ENCODE results near the gene SKAP1.
A peak's percentile ranks its signal among the peaks of the same experiment; 100 is the strongest.
"Not testable (repeated sequence)": the region's sequence is repeated elsewhere in the genome, so short reads cannot be mapped to it uniquely, and the experiment has no call there.

The SKAP1 gene

DNA sequence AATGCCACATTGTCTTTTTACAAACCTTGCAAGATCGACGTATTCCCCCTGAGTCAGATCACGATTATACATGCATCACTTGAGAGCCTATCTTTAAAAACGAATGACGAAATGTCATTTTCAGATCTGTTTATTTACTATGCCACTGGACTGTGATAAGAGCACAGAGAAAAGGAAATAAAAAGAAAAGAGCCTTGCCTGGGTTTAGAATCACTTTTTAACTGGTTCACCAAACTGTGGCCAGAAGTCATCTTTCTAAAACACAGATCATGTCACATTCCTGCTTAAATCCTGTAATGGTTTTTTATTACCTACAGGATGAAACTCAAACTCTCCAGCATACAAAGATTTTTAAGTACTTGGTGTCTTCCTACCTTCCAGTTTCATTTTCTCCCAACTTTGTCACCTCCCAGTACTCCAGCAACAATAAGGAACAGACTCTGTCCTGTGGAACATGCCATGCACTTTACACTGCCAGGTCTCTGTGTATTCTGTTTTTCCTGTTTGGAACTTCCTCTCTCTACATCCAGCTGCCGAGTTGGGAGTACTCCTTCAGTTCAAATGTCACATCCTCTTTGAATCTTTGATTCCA lies 231.0 kb downstream of the SKAP1 start:
- DNase-seq: no peak

DNA sequence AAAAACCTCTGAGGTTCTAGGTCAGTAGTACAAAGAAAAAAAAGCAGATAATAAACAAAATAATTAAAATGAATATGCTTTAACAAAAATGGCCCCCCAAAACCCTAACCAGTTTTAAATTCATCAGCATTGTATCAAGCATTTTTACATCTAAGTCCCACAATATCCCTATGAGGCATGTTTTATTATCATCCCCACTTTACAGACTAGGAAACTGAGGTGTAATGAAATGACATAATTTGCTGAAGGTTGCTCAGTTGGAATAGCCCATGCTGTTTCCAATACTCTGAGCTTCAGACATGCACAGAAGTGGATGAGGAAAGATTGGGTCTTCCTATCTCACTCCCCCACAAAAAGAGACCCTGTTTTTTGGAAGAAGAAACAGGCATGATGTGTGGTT lies 234.1 kb downstream of the SKAP1 start:
- DNase-seq: no peak

DNA sequence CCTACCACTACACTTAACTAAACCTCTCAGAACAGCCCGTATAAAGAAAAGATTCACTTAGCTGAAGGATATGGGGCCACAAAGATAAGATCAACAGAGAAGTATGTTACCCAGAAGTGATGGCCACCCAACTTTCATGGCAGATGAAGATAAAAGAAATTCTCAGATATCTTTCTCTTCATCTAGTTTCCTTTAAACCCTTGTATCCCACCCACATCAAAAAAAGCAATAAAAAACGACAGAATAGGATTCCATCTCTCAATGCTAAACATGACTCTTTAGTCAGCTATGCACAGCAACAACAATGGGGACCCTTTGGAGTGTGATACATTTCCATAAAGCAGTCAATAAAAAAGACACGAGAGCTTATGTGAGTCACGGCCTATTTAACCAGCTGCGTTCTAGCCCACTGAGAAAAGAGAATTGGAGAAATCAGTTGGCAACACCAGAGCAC lies 235.9 kb downstream of the SKAP1 start:
- no peak for DNase-seq

DNA sequence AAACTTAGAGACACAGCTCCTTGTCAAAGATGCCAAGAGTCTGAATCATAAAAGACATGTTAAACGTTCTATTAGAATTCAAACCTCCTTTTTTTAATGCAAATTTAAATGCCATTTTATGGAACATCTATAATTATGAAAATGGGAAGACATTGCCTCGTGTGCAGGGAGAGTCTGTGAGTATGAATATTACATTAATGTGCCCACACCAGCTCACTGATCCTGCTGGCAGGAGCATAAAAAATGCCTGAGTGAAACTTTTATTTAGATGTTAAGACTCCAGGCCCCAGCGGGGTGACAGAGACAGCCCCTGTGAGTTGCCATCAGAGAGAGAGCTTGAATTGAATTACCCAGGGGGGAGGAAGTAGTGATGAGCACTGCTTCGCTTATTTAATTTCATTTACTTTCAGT lies 237.7 kb downstream of the SKAP1 start:
- no peak for DNase-seq

DNA sequence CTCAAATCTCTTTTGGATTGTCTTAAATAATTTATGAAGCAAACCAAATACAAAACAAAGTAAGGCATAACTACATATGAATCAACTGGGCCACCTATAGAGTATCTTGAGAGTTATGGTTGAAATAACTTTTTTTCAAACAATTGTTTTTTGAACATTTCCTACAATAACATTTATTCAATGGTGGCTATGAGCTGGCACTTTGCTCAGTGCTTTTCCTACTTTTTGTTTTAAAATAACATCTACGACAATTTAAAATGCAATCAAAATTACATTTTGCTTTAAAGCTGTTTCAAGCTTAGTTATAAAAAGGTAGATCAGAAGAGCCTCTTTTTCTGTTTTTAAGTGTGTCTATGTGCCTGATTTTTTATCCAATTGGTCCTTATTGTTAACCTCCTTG lies 238.7 kb downstream of the SKAP1 start:
- no peak for DNase-seq

DNA sequence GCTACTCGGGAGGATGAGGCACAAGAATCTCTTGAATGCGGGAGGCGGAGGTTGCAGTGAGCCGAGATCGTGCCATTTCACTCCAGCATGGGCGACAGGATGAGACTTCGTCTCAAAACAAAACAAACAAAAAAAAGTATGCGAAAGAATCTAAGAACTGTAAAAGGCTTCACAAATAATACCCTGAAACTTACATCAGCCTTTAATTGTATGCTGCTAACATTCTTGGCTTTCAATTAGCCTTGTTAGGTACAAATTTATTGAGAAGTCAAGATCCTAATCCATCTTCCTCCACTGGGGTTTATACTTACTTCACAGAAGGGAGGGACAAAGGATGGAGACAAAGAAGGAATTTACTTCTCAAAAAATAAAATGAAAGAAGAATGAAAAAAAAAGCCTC lies 239.1 kb downstream of the SKAP1 start:
- DNase-seq: no peak

DNA sequence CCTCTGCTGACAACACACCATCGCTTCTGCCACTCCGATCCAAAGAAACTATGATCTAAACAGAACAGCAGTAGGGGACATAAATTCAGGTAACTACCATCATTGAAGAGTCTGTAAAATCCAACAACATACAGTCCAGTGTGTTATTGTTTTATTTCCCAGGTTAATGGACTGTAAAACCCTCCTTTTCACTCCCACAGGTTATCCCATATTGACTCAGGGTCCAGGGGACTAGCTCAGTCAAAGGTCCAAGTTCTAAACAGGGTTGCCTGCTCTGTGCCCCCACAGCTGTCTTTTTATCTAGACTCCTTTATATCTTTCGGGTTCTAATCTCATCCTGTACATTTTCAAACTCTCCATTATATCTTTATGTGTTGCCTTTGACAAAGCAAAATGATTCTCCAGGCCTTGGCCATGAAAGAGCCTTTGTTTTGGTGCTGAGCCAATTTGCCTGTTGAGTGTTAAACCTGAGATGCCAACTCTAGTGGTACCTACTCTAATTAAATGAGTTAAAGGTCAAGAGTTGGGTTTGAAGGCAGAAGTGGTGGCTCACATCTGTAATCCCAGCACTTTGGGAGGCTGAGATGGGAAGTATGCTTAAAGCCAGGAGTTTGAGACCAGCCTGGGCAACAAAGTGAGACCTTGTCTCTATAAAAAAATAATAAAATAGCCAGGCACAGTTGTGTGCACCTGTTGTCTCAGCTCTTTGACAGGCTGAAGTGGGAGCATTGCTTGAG lies 242.0 kb downstream of the SKAP1 start:
- no peak for DNase-seq

DNA sequence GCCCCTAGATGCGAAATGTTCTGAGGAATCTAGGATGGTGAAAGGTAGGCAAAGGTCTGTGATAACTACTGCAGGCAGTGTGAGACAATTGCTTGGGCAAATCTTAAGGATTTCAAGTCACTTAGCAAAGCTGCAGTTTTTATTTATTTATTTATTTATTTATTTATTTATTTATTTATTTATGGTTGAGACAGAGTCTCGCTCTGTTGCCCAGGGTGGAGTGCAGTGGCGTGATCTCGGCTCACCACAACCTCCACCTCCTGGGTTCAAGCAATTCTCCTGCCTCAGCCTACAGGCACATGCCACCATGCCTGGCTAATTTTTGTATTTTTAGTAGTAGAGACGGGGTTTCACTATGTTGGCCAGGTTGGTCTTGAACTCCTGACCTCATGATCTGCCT lies 243.7 kb downstream of the SKAP1 start:
- not testable (repeated sequence) for DNase-seq

DNA sequence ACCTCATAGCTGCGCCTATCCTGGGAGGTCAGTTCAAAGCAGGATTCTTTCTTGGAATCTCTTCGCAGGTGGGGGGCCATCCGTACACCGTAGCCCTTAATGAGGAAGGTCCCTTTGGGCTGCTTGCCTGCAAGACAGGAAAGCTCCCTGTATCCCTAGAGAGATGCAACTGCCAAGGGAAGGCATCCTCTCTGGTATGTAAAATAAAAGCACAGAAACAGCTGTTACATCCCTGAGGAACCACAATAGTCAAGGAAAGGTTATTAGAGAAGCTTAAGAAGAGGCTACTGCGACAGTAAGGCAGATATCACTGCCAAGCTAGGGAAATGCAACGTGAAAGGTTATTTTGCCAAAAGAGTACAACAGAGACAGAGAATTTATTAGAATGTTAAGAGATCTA lies 245.3 kb downstream of the SKAP1 start:
- no peak for DNase-seq

DNA sequence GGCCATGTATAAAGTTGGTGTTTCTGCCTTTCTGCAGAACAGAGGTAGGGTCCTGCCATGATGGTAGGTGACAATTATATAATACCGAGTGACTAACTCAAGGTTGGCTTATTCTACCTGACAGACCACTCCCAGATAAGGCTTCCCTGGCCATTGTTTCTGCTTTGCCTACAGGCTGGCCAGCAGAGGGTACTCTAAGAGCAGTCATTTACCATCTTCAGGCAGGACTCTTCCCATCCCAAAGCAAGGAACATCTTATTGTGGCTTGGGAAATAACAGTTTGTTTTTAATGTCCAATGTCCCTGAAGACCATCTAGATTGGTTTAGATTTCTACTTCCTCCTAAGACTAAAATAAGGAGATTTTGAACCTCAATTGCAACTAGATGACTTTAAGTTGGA lies 248.4 kb downstream of the SKAP1 start:
- DNase-seq: peak; percentile 38

DNA sequence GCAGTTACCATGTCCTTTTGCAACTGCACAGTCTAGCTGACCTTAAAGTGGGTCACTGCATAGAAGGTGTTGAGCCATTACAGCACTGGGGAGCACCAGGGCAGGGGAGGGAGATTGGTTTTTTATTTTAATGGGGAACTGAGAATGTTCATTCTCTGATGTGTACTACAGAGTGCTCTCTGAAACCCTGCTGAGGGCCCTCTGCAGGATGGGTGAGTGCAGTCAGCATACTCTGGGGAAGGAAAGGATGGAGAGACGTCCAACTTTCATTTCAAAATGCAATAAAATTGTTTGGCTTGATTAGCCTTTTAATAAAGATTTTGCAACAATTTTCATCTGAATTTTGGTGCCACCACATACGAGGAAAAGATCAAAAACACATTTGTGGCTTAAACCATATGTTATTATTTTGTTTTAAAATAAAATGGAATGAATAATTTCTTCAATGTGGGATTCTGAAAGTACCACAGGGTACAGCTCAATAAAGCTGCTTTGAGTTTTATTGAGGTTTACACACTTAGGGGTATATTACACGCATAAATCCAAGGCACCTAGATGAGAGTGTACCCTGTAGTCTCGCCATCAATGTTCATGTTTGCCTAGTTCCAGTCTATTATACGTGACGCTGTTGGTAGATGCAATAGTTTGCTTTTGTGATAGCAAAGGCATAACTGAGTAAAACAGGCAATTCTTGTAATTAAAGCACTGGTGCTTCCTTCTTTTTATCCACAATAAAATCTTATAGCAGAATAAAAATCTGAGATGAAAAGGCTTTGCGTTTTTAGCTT lies 249.0 kb downstream of the SKAP1 start:
- DNase-seq: no peak

DNA sequence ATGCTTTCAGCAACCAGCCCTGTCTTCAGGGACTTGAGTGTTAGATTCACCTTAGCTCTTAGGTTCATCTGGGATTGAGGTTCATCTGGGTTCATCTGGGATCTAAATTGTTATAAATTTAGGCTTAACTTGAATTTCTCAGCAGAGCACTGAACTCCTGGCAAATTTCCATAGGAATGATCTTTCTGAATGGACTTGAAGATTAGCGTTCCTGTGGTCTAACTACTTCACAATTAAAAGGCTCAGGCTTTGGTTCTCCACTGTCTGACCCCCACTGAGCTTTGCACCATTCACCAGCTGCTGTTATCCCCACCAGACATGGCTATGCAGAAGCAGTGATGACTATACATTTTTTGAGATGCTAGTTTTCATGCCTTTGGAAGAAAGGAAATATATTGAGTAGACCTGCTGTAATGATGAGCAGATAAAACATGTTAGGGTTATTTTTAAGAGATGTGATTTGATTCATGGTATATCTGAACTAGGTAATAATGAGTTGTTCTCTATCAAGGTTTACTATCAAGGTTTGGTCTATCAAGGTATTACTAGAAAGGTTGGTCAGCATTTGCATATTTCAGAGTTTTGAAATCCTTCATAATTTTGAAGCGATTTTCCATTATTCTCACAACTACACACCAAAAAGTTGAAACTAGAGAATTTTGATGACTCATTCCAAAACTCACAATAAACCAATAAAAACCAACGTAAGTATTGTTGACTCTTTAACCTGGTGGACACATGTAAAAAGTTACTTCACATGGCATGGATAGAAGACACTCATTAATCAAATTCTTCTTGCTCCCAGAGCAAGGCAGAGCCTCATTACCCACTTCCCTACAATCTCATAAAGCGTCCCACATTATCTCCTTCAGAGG lies 250.7 kb downstream of the SKAP1 start:
- no peak for DNase-seq

DNA sequence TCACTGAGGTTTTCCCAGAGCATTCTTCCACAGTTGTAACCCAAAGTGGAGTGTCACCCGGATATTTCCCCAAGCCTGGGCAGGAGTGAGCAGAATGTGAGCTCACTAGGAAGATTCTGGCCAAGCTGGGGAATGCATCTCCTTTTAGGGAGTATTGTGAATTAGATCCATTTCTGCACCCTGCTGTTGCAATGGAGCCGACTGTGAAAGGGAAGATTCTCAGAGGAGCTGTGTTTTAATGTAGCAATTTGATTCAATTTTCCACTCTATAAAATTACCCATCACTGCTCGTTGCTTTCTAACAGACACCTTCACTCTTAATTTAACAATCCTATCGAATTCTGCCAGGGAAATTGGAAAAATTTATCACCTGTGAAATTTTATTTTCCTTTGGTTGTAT lies 251.7 kb downstream of the SKAP1 start:
- DNase-seq: no peak

DNA sequence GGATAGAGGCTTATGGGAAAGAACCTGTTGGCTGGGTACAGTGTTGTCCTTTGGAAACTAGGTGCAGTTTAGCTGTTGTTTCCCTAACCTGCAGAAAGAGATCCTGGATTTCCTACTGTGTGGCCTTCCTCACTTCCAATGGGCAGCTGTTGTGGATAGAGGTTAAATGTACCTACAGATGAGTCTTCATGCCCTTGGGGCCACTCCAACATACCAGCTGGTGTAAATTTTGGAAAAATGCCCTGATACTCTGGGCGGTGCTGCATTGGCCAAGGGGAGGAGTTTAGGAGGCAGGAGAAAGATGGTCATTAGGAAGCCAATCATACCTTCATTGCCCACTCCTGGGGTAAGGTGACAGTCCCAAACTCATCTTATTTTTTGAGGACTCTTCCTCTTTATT lies 252.2 kb downstream of the SKAP1 start:
- no peak for DNase-seq

DNA sequence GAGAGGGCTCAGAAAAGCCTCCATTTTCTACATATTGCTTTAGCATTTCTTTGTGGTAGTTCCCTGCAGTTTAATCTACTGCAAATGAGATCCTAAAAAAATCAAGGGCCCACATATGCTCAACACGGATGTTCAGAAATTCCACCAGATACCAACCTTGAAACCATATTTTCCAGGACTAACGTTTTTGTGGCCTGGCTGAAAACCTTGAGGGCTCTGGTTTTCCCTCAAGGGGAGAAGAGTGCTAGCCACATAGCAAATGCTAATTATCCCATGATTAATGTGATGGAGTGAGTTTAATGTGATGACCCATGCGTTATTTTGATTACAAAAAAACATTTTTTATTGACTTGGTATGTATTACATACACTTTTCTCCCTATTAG lies 253.6 kb downstream of the SKAP1 start:
- DNase-seq: no peak

DNA sequence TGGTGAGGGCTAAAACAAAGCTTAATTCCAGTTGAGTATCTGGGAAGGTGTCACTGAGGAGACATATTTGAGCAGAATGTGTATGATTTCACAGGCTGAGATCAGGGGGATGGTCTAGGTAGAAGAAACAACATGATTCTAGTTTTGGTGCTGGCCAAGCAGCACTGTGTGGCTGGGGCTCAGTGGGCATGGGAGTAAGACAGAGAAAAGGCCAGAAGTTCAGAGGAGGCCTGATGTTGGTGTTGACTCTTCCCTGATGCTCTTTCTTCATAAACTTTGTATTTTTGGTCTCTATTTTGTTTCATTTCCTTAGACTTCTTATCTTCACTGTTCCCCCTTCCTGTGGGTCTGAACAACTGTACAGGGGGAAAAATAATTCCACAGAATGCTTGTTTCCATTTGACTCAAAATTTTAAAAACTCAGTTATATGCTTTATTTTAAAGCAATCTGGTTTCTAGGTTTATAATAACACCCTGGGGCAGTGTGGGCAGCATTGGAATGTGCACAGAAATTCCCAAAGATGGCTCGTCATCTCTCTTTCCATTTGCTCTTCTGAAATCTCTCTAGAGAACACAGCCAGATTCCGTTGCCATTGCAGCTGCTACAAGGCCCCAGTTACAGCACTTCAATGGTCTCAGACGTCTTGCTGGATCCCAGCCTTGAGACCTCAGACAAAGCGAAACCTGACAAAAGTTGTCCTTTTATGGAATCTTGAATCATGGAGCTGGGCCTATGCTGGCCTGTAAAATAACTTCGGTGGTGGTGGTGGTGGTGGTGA lies 254.1 kb downstream of the SKAP1 start:
- DNase-seq: no peak

DNA sequence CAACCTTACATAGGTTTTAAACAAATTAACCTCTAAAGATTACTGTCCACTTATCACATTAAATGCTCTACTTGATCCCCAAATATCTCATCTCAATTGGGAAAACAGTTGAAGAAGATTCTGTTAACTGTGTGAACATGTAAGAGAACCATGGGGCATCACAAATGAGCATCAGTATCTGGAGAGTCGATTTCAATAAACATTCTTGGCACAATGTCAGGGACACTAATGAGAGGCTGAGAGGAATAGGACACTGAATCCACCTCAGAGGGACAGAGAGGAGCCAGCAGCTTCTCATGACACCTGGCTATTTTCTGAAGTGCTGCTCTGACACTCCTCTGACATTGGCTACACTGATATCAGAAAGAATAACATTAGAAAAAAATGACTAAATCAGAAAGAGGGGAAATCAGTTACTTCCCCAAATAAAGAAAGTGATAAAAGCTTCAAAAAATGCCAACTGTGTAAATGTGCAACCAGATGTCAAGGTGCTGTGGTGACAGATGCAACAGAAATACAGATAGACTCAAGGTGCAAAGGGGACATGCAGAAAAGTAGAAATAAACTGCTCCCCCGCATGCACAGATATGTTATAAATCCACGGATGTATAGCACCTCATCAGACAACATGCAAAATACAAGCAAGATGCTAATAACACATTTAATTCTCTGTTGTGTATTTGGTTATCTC lies 255.0 kb downstream of the SKAP1 start:
- peak; percentile 12 for DNase-seq

DNA sequence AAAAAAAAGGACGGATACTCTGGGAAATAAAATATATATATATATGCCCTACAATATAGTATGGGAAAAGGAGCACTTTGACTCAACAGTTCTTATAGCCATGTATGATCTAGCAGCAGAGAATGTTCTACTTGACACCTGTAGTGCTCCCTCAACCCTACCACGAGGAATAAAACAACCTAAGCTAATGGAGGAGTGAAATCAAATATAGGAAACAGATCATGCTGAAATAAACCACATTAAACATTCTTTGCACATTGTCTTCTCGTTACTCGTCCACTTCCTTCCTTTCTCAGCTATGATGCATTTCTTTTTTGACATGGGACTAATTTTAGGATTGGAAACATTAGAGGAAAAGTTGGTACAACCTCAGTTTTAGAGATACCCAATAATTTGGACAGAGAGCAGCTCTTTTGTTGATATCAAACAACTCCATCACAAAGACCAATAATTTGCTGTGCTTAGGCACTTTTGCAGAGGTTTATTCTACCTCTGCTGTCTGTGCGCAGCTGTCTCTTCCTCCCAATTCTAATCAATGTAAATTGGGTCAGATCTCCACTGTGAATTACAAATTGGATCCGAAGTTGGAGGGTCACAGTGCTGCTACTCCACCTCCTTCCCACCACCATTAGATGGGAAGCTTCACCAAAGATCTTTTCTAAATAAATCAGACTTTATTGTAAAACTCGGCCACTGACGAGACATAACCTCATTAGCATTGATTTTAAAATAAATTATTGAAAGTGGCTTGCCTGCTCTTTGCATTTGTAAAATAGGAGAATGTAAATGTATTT lies 256.6 kb downstream of the SKAP1 start:
- no peak for DNase-seq

DNA sequence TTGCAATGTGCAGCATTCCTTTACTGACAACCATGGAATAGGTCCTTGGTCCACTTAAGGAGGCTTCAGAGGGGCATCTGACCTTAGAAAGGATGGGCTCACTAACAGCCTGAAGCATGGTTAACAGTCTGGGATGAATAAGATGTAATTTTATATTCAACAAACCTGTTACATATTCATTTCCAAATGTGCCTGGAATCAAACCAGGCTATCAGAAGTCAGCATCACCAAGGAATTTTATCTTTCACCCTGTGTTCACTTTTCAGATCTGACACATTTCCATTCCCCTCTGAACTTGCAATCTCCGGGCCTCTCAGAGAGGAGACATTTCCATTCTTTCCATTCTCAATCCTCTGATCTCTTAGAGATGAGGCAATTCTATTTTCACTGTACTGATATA lies 260.1 kb downstream of the SKAP1 start:
- DNase-seq: no peak

DNA sequence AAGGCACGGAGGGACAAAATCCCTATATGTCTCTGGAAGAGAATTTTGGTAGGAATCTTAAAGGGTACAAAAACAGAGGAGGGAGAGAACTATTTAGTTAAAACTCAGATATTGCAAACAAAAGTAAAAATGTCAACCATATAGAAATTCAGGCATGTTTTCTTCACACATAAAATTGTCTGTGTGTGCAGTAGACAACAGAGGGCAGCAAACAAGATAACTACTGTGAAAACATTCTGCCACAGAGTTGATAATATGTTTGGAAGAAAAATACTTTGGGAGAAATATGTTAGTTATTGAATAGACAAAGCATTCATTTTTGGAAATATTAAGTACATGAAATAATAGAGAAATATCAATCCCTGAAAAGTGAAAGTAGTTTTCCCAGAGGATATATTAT lies 266.2 kb downstream of the SKAP1 start:
- no peak for DNase-seq
